Kidney (tissue), 14 donors: ENCODE results near the gene PMCH. TPM values are rescaled to one million over a fixed set of nuclear protein-coding genes. Genes with fewer than 3 reads are reported as not detected.

Experiments
- DNase-seq, 5 donors: peaks; one replicate each; pipeline ENCODE4 v3.0.0-alpha.2; 2013 to 2020
- FAIRE-seq: peaks from 2 replicates; lab custom pipeline; 2012; peaks lifted over from hg19 to GRCh38; lab: Jason Lieb, UNC
- H3K27ac ChIP-seq, 2 donors: one replicate each; pipeline ENCODE4 v1.7.0; 2013; ENCODE audit warnings: low read depth in 2 of 2, low read length in 2 of 2, inconsistent platforms in 1 of 2
- H3K27me3 ChIP-seq: one replicate; pipeline ENCODE4 v1.7.1; 2013; ENCODE audit warnings: low read length, inconsistent platforms; ENCODE audit not compliant: control insufficient read depth, insufficient read depth
- H3K36me3 ChIP-seq, 3 donors: one replicate each; pipeline versions ENCODE4 v1.7.0 to v1.7.1; 2013; ENCODE audit warnings: low read length in 3 of 3, control low read depth in 1 of 3, inconsistent platforms in 1 of 3; ENCODE audit not compliant: insufficient read depth in 3 of 3, control insufficient read depth in 2 of 3
- H3K4me1 ChIP-seq, 3 donors: one replicate each; pipeline versions ENCODE4 v1.7.0 to v1.7.1; 2013; ENCODE audit warnings: low read length in 3 of 3, inconsistent platforms in 1 of 3, low read depth in 1 of 3; ENCODE audit not compliant: control insufficient read depth in 2 of 3, insufficient read depth in 2 of 3
- H3K4me3 ChIP-seq, 3 donors: one replicate each; pipeline versions ENCODE4 v1.7.0 to v1.8.1; 2013; ENCODE audit warnings: low read length in 3 of 3, control low read depth in 1 of 3, inconsistent platforms in 1 of 3
- H3K9ac ChIP-seq, 3 donors: one replicate each; pipeline versions ENCODE4 v1.7.0 to v1.7.1; 2013; ENCODE audit warnings: low read length in 3 of 3, control low read depth in 1 of 3, inconsistent platforms in 1 of 3
- H3K9me3 ChIP-seq, 3 donors: one replicate each; pipeline versions ENCODE4 v1.7.0 to v1.7.1; 2013; ENCODE audit warnings: low read length in 3 of 3, control low read depth in 1 of 3, inconsistent platforms in 1 of 3; ENCODE audit not compliant: control insufficient read depth in 2 of 3, insufficient read depth in 1 of 3
- CTCF ChIP-seq: IDR thresholded peaks from 3 replicates; pipeline ENCODE4 v1.5.1; 2012; ENCODE audit warnings: mild to moderate bottlenecking, moderate library complexity, borderline replicate concordance; ENCODE audit not compliant: insufficient read depth; ENCODE audit errors: extremely low read depth
- intact Hi-C: fragments of 100-400 bp; cut with DNase I; formaldehyde crosslinking; loops from one replicate; pipeline ENCODE4 v1.11.1; 2022
- polyA plus RNA-seq: library from polyadenylated mRNA; stranded (reverse); fragments of 350-450 nt; fragmentation: Illumina TruSeq; extraction: RNeasy Lipid Tissue Mini Kit (QIAGEN cat#74804); gene quantifications from one replicate; pipeline ENCODE4 v1.2.3, GENCODE V29; 2014; ENCODE audit warnings: low read depth, low replicate concordance; ENCODE audit not compliant: insufficient read depth
- total RNA-seq: library from RNA; stranded (reverse); fragmentation: NEBNext Ultra II Directional; extraction: Animal tissue kit (Norgen Biotek cat#: 25700); gene quantifications from one replicate; pipeline ENCODE4 v1.2.1, GENCODE V29; 2021
- donor health status: control.
- donor health status: control.
- donor health status: control.
- donor health status: control.
- donor health status: control.
- donor health status: DM: yes; HTN: yes; CAD: no.
- donor health status: Normal renal cell carcinoma (clear cell type).

PMCH gene
- total and polyA plus RNA-seq, 2 donors from 2014 or later, result not detected

- no peak for FAIRE-seq
- no peak for TF ChIP-seq CTCF
- H3K4me3 ChIP-seq, result no peak overlapping the region
- H3K4me1 ChIP-seq, result no peaks in the 10 kb centered on the region
- no peak overlapping the region for H3K27ac ChIP-seq
- intact Hi-C loops, result no loop called here
- DNase-seq, result no peak
- H3K36me3 ChIP-seq, result no peaks in the 10 kb centered on the region
- no peaks in the 10 kb centered on the region for H3K27me3 ChIP-seq
- H3K9me3 ChIP-seq, result no peaks in the 10 kb centered on the region
- no peak overlapping the region for H3K9ac ChIP-seq
Measured at GRCh38 chr12:102232036-102232435, 34.4 kb upstream of the PMCH start.

GRCh38 chr12:102227954-102228353 lies 30.3 kb upstream of the PMCH start:
- H3K9ac ChIP-seq, result no peak overlapping the region
- no peaks in the 10 kb centered on the region for H3K36me3 ChIP-seq
- FAIRE-seq (no peak), DNase-seq (no peak)
- intact Hi-C loops, result no loop called here
- no peaks in the 10 kb centered on the region for H3K9me3 ChIP-seq
- no peaks in the 10 kb centered on the region for H3K27me3 ChIP-seq
- no peak overlapping the region for H3K4me3 ChIP-seq
- no peak for TF ChIP-seq CTCF
- H3K27ac ChIP-seq, result no peak overlapping the region
- no peaks in the 10 kb centered on the region for H3K4me1 ChIP-seq

GRCh38 chr12:102220736-102221135 lies 23.1 kb upstream of the PMCH start:
- H3K4me3 ChIP-seq, result no peak overlapping the region
- FAIRE-seq (no peak), DNase-seq (no peak)
- H3K4me1 ChIP-seq, result no peaks in the 10 kb centered on the region
- no peak for TF ChIP-seq CTCF
- no peaks in the 10 kb centered on the region for H3K36me3 ChIP-seq
- no peak overlapping the region for H3K27ac ChIP-seq
- intact Hi-C loops, result no loop called here
- no peaks in the 10 kb centered on the region for H3K9me3 ChIP-seq
- H3K27me3 ChIP-seq, result no peaks in the 10 kb centered on the region
- no peak overlapping the region for H3K9ac ChIP-seq
